Measurements from ENCODE around the gene UFD1. TPM values are rescaled to one million over a fixed set of nuclear protein-coding genes. Genes with fewer than 3 reads are reported as not detected.

The UFD1 gene
- total and polyA plus RNA-seq, 9 of the 15 experiments (the other 6 are each of a cell fraction or from before 2014, with no cell fraction given) = 238 to 645 (median 363) TPM

DNA sequence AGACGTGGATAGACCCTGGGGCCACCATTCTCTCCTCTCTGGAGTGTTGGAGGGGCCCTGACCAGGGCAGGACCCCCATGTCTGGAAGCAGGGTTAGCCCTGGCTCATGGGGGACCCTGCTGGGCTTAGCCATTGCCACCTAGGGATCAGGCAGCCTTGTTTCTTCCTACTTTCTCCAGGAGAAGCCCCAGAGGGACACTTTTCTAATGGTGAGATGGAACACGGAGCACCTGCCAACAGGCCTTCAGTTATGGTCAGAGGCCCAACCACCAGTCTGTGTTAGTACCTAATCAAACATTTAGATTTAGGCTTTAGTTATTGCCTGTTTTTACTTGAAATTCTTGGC lies 29.6 kb downstream of the UFD1 start:
- Histone ChIP-seq H3K9me1 (ENCODE audit: control insufficient read depth, insufficient read depth, low read length) (no peaks in the 10 kb centered on the region), H2AFZ (ENCODE audit: low read depth, low read length) (no peak overlapping the region), H4K20me1 (replicated peaks; ENCODE audit: control insufficient read depth, insufficient read depth, low read length) (peaks cover 17% of the 10 kb centered on the region), H3K27me3 (ENCODE audit: control insufficient read depth in 2 of 2, insufficient read depth in 2 of 2, low read length in 2 of 2) (no peaks in the 10 kb centered on the region), H3K9ac (ENCODE audit: insufficient read depth in 1 of 2, low read depth in 2 of 2, low read length in 2 of 2) (no peak overlapping the region), H3K4me3 (no peak overlapping the region), H3K79me2 (ENCODE audit: control insufficient read depth, insufficient read depth, low read length) (peaks cover 39% of the 10 kb centered on the region), H3K9me3 (replicated peaks; ENCODE audit: control insufficient read depth, insufficient read depth, low read depth, low read length) (no peaks in the 10 kb centered on the region), H3K4me2 (ENCODE audit: insufficient read depth, low read length) (no peak overlapping the region), H3K4me1 (replicated peaks in 1 of 2; ENCODE audit: control insufficient read depth in 2 of 2, insufficient read depth in 2 of 2, low read length in 2 of 2) (peaks cover 27 to 33% of the 10 kb centered on the region in 2 experiments), H3K27ac (ENCODE audit: extremely low read depth, low read depth, low read length) (no peak overlapping the region), H3K36me3 (ENCODE audit: control insufficient read depth, insufficient read depth, low read length) (peaks cover 86% of the 10 kb centered on the region)
- no peak for FAIRE-seq
- CTCF ChIA-PET (ENCODE audit: low intra/inter-chr PET ratio) = no interaction called here
- 65% methylated on average over 2 of the region's 2 CpGs for WGBS (ENCODE audit: insufficient coverage, low coverage, missing lambda C conversion rate)
- BruUV-seq (replicated peaks) = no TSS peak
- intact Hi-C loops (cut with micrococcal nuclease) = loop anchor here (10.0 kb wide), 1 partner anchor 175 kb away; no protein-coding TSS in a partner anchor
- peak in 1 of 4 experiments; percentile 33 for DNase-seq (ENCODE audit: extremely low read depth in 1 of 4, low spot score in 3 of 4)
- POLR2A ChIA-PET = interaction anchor here (6.4 to 11.7 kb wide), 2 partner anchors 14 to 15 kb away, joined by 74 to 284 read pairs; partner anchors contain the start of genes HIRA and MRPL40
- no peak for ATAC-seq
- in situ Hi-C loops (cut with MboI) = no loop called here
- TF ChIP-seq, protein P1, sequence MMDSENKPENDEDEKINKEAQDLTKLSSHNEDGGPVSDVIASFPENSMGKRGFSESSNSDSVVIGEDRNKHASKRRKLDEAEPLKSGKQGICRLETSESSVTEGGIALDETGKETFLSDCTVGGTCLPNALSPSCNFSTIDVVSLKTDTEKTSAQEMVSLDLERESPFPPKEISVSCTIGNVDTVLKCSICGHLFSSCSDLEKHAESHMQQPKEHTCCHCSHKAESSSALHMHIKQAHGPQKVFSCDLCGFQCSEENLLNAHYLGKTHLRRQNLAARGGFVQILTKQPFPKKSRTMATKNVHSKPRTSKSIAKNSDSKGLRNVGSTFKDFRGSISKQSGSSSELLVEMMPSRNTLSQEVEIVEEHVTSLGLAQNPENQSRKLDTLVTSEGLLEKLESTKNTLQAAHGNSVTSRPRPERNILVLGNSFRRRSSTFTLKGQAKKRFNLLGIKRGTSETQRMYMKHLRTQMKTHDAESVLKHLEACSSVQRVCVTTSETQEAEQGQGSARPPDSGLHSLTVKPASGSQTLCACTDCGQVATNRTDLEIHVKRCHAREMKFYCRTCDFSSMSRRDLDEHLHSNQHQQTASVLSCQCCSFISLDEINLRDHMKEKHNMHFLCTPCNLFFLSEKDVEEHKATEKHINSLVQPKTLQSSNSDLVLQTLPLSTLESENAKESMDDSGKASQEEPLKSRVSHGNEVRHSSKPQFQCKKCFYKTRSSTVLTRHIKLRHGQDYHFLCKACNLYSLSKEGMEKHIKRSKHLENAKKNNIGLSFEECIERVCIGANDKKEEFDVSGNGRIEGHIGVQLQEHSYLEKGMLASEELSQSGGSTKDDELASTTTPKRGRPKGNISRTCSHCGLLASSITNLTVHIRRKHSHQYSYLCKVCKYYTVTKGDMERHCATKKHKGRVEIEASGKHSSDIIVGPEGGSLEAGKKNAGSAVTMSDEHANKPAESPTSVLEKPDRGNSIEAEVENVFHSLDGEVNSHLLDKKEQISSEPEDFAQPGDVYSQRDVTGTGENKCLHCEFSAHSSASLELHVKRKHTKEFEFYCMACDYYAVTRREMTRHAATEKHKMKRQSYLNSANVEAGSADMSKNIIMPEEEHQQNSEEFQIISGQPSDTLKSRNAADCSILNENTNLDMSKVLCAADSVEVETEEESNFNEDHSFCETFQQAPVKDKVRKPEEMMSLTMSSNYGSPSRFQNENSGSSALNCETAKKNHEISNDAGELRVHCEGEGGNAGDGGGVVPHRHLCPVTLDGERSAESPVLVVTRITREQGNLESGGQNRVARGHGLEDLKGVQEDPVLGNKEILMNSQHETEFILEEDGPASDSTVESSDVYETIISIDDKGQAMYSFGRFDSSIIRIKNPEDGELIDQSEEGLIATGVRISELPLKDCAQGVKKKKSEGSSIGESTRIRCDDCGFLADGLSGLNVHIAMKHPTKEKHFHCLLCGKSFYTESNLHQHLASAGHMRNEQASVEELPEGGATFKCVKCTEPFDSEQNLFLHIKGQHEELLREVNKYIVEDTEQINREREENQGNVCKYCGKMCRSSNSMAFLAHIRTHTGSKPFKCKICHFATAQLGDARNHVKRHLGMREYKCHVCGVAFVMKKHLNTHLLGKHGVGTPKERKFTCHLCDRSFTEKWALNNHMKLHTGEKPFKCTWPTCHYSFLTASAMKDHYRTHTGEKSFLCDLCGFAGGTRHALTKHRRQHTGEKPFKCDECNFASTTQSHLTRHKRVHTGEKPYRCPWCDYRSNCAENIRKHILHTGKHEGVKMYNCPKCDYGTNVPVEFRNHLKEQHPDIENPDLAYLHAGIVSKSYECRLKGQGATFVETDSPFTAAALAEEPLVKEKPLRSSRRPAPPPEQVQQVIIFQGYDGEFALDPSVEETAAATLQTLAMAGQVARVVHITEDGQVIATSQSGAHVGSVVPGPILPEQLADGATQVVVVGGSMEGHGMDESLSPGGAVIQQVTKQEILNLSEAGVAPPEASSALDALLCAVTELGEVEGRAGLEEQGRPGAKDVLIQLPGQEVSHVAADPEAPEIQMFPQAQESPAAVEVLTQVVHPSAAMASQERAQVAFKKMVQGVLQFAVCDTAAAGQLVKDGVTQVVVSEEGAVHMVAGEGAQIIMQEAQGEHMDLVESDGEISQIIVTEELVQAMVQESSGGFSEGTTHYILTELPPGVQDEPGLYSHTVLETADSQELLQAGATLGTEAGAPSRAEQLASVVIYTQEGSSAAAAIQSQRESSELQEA (IDR thresholded peaks at IDR 0.05; ENCODE audit: low read depth) = no peak
- no peak for TF ChIP-seq FOXK2 (conservative IDR thresholded peaks at IDR 0.05 in 1 of 2, IDR thresholded peaks at IDR 0.05 in 1 of 2; ENCODE audit: low read depth in 2 of 2)
- no peak for TF ChIP-seq CEBPB (tag; IDR thresholded peaks at IDR 0.05)
- no peak for TF ChIP-seq TCF7L2 (IDR thresholded peaks at IDR 0.05; ENCODE audit: low read depth, low read length)
- no peak; the same call in 1 of the 2 replicates for TF ChIP-seq ZNF764 (CRISPR knock-in tag; IDR thresholded peaks at IDR 0.05; ENCODE audit: low read depth)
- no peak for TF ChIP-seq ZNF583 (CRISPR knock-in tag; IDR thresholded peaks at IDR 0.05)
- TF ChIP-seq FOXJ3 (CRISPR knock-in tag; IDR thresholded peaks at IDR 0.05) = no peak
- TF ChIP-seq, protein P2, sequence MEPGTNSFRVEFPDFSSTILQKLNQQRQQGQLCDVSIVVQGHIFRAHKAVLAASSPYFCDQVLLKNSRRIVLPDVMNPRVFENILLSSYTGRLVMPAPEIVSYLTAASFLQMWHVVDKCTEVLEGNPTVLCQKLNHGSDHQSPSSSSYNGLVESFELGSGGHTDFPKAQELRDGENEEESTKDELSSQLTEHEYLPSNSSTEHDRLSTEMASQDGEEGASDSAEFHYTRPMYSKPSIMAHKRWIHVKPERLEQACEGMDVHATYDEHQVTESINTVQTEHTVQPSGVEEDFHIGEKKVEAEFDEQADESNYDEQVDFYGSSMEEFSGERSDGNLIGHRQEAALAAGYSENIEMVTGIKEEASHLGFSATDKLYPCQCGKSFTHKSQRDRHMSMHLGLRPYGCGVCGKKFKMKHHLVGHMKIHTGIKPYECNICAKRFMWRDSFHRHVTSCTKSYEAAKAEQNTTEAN (CRISPR knock-in tag; IDR thresholded peaks at IDR 0.05) = no peak
- no peak for TF ChIP-seq TBL1XR1 (IDR thresholded peaks at IDR 0.05; ENCODE audit: low read length in 2 of 2)
- TF ChIP-seq, protein P3, sequence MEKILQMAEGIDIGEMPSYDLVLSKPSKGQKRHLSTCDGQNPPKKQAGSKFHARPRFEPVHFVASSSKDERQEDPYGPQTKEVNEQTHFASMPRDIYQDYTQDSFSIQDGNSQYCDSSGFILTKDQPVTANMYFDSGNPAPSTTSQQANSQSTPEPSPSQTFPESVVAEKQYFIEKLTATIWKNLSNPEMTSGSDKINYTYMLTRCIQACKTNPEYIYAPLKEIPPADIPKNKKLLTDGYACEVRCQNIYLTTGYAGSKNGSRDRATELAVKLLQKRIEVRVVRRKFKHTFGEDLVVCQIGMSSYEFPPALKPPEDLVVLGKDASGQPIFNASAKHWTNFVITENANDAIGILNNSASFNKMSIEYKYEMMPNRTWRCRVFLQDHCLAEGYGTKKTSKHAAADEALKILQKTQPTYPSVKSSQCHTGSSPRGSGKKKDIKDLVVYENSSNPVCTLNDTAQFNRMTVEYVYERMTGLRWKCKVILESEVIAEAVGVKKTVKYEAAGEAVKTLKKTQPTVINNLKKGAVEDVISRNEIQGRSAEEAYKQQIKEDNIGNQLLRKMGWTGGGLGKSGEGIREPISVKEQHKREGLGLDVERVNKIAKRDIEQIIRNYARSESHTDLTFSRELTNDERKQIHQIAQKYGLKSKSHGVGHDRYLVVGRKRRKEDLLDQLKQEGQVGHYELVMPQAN (IDR thresholded peaks at IDR 0.05; ENCODE audit: borderline replicate concordance) = no peak
- TF ChIP-seq TBP (optimal IDR thresholded peaks at IDR 0.05; ENCODE audit: low read depth, low read length) = no peak
- TF ChIP-seq NR4A1 (CRISPR knock-in tag; IDR thresholded peaks at IDR 0.05) = no peak
- TF ChIP-seq NR4A1 (tag; IDR thresholded peaks at IDR 0.05) = no peak
